NCI-H2029 (cell line): ENCODE data around the gene TNS1.

Experiments used
- DNase-seq: peaks from one replicate; lab custom pipeline; 2025; lab: John Stamatoyannopoulos, UW

TNS1 gene

DNA sequence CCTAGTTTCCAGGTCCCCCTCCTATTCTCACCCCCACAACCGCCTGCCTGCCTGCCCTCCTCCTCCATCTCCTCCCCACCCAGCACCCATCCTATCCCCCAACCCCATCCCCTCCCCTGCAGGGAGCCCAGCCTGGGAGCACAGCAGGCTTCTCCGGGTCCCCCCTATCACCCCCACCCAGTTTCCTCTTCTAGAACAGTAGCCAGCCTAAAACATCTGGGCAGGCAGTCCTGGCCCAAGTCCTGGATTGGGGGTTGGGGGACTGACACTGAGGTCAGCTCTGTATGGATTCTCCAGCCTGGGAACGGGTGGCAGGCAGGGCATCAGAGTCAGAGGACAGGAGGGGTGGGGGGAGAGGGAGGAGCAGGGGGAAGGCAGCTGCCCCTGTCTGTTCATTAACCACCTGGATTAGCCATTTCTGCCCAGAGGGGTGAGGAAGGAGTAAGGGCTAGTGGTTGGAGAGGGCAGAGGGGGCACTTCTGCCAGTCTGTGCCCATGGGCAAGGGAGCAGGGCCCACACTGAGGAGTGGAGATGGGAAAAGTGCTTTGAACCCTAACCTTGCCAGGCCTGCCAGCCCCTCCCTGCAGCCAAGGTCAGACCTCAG lies 60.0 kb downstream of the TNS1 start:
- no peak for DNase-seq

GRCh38 chr2:217941886-217942728 lies 60.7 kb downstream of the TNS1 start:
- DNase-seq = peak; percentile 47

DNA sequence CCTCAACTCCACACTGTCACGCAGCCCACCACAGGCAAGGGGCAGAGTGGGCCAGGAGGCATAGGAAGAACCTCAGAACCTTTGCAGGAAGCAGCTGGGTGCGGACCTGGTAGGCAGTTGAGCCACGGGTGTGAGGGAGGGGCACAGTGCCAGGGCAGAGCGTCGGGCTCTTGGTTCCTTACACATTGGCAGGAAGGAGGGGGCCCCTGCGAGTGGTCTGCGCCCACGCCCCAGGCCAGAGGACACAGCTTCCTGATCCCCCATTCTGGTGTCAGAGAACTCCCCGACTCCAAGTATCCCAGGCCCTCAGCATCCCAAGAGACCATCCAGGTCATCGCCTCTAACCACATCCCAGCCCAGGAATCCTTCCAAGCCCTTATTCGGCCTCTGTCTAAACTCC lies 61.5 kb downstream of the TNS1 start:
- no peak for DNase-seq

DNA sequence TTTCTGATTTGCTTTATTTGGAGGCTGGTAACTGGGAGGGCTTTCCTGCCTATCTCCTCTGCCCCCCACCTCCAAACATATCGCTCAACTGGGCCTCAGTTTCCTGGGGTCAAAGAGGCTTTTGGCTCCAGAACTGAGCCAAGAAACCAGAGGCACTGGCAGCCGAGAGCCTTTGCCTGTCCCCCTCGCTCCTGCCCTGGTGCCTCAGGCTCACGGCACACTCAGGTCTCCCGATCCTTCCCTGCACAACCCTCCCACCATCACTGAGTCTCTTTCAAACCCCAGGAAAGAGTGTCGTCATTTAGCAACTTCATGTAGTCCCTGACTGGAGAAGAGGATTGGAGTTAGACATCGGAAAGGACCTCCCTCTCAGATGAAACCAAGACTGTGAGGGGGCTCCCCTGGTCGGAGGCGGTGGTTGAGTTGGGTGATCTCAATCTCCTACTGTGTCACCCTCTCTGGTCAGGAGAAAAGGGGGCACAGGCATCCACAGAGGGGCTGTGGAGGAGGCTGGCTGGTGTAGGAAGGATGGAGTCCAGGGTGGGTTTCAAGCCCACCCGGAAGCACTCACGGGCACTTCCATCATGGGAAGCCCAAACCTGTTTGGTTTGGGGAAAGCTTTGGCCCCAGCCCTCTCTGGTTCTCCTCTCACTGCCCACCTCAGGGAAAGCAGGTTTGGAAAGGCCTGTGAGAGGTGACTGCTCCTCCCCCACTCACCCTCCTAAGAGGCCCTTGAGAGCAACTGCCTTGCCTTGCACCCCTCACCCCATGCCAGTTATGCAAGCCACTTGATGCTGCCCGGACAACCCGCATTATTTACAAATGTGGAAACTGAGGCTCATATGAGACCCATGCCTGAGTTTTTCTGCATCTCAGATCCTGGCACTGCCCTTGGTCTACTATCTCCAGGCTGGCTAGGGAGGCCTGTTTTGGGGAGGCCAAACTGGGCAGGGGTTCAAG lies 62.3 kb downstream of the TNS1 start:
- no peak for DNase-seq

- DNase-seq = no peak
Observed at GRCh38 chr2:217939629-217940245, 63.1 kb downstream of the TNS1 start.

GRCh38 chr2:217939220-217939619 lies 63.6 kb downstream of the TNS1 start:
- DNase-seq = no peak

- DNase-seq = no peak
Observed at GRCh38 chr2:217938036-217938435, 64.8 kb downstream of the TNS1 start.

DNA sequence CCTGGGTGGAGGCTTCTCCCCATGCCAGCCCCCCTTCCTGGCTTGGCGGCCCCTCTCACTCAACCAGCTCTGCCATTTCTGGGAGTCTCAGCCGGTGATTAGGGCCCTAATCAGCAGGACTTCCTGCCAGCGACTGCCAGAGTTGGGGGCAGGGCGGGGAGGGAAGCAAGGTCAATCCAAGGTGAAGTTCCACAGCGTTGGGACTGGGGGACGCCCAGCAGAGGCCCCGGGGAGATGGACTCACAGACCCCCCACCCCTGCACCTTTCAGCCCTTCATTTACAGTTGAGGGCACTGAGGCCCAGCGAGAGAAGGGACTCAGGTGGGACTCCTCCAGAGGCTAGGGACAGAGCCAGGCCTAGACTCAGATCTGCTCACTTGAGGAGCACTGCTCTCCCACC lies 65.3 kb downstream of the TNS1 start:
- no peak for DNase-seq

DNA sequence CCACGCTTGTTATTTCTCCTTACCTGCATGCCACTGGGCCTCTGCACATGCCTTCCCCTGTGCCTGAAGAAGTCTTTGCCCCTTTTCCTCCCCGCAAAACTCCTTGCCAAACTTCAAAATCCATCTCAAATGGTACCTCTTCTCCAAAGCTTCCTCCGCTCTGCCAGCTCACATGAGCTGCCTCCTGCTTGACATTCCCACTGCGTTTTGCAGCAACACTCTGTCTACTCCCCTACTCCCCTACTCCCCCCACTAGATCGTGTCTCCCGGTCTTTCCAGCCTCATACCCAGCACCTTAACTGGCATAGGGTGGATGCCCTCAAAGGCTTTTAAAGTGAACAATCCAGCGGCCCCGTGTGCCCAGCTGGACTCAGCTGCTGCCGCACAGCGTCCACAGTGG lies 65.8 kb downstream of the TNS1 start:
- DNase-seq = no peak

DNA sequence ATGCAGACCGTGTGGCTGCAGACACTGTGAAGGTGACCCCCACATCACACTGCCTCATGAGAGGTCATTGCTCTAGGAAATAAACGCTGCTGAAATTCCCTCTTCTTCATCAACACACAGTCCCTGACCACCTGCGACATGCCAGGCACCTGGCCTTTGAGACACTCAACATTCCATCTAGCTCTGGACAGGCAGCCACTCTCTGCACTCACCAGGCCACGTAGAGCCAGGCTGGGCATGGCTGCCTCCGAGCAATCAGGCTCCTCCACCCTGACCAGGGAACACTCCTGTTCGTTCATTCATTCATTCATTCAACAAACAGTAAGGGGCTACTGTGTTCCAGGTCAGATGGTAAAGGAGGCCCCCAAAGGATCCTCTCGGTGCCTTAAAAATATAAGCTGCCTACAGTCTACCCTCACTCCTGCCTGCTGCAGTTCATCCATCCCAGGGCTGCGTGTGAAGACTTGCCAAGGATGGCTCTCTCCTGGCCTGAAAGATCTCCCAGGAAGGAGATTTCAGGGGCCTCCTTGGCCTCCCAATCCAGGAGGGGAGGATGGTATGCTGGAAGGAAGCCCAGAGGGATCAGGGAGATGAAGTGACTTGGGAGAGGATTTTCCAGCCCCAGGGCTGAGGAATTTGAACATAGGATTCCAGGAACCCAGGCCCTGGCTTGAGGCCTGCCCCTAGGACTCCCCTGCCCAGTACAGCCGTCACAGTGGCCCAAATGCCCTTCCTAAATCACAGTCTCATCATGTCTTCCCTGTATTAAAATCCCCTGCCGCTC lies 66.7 kb downstream of the TNS1 start:
- no peak for DNase-seq

GRCh38 chr2:217935235-217935879 lies 67.4 kb downstream of the TNS1 start:
- no peak for DNase-seq

- no peak for DNase-seq
Observed at GRCh38 chr2:217934321-217935131, 68.3 kb downstream of the TNS1 start.

DNA sequence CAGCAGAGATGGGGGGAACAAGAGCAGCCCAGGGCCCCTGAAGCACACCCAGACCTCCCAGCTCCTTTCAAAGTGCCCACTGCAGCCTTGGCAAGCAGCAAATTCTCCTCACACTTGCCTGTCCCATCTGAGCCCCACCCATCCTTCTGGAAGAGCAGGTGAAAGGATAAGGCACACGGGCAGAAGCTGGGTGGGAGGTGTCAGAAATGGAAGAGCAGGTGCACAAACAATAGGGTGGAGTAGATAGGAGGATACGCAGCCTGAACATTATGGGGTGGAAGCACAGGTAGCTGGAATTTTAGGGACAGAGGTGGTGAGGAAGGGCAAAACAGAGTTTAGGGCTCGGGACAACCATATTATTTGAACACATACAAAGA lies 69.2 kb downstream of the TNS1 start:
- peak; percentile 86 for DNase-seq

GRCh38 chr2:217932803-217933616 lies 69.8 kb downstream of the TNS1 start:
- peak; percentile 52 for DNase-seq

GRCh38 chr2:217931846-217932560 lies 70.8 kb downstream of the TNS1 start:
- DNase-seq = no peak

DNA sequence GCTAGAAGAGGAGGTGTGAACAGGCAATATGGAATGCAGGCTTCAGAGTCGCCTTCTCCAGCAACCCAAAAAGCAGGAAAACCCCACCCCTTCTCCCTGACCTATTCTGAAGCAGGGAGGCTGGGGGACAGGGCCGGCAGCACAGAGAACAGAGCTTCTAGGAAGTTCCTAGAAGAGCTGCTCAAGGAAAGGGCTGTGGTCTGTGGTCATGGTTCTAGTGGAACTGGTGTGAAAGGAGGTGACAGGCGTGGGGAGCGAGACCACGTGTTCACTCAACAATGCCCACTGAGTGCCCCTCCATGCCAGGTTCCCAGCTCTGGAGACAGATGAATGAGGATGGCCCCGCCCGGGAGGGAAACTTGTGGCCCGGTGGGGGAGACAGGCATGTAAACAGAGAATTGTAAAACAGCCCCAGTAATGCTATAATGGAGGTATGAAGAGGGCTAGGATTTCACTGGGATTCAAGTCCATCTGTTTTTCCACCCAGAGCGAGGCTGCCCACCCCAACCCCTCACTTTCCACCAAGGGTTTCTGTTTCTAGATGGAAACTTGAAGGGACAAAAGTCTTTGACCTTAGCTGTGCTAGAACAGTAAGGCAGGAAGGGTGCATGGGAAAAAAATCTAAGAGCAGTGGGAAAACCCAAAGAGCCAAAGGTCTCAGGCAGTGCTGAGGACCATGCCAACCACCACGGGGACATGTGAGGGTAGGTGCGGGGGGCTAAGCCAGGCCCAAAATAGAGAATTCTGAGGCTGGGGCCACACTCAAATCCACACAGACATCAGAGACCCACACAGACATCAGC lies 71.8 kb downstream of the TNS1 start:
- no peak for DNase-seq
